ENCODE measurements around the gene LRRC55.

- TF ChIP-seq ZNF274 (IDR thresholded peaks at IDR 0.05; ENCODE audit: low read depth, low read length): no peak
- no peak for TF ChIP-seq YY1 (IDR thresholded peaks at IDR 0.05; ENCODE audit: insufficient read depth, insufficient read length)
Measured at GRCh38 chr11:57240757-57241156, 59.0 kb downstream of the LRRC55 start.

All from NT2/D1 (cell line).